OCI-LY7 (cell line): ENCODE results near the gene KLF13. TPM values are rescaled to one million over a fixed set of nuclear protein-coding genes. Genes with fewer than 3 reads are reported as not detected.

ENCODE experiments used
- BruUV-seq: library from RNA; stranded (reverse); fragments of 400-500 nt; replicated peaks from 2 replicates; lab custom pipeline; 2021; lab: Mats Ljungman, UMichigan
- CTCF ChIA-PET: fragments of 300-600 bp; sonication (Branson Sonifier 250); formaldehyde crosslinking; loops from one replicate; lab custom pipeline; 2022; ENCODE audit warnings: antibody characterized with exemption; ENCODE audit not compliant: unreplicated experiment; lab: Charles Lee
- POLR2A ChIA-PET: fragments of 300-600 bp; sonication (Branson Sonifier 250); formaldehyde crosslinking; loops from one replicate; lab custom pipeline; 2022; ENCODE audit warnings: antibody characterized with exemption; lab: Charles Lee
- DNase-seq: peaks from one replicate; pipeline ENCODE4 v3.0.0-alpha.2; 2015; ENCODE audit warnings: low spot score
- H2AFZ ChIP-seq: fragments of 200-600 bp; sonication (generic), shearing (Covaris generic); 2 replicates; pipeline ENCODE4 v1.6.1; 2014; ENCODE audit warnings: mild to moderate bottlenecking, antibody characterized with exemption, low read length, moderate library complexity
- H3K27ac ChIP-seq: fragments of 200-600 bp; sonication (generic); 2 replicates; pipeline ENCODE4 v1.5.1; 2014; ENCODE audit warnings: mixed run types, low read depth, mild to moderate bottlenecking, moderate library complexity, low read length, inconsistent platforms; ENCODE audit not compliant: poor library complexity, severe bottlenecking
- H3K36me3 ChIP-seq: fragments of 200-600 bp; sonication (generic); 2 replicates; pipeline ENCODE4 v1.6.1; 2014; ENCODE audit warnings: mild to moderate bottlenecking, antibody characterized with exemption, low read length, moderate library complexity, mixed read lengths; ENCODE audit not compliant: insufficient read depth
- H3K4me1 ChIP-seq: fragments of 200-600 bp; sonication (generic); 2 replicates; pipeline ENCODE4 v1.5.1; 2014; ENCODE audit warnings: mild to moderate bottlenecking, low read length; ENCODE audit not compliant: insufficient read depth, poor library complexity, severe bottlenecking
- H3K4me2 ChIP-seq: fragments of 200-600 bp; sonication (generic); 2 replicates; pipeline ENCODE4 v1.6.1; 2014; ENCODE audit warnings: mild to moderate bottlenecking, low read length
- H3K4me3 ChIP-seq: fragments of 200-600 bp; sonication (generic); 2 replicates; pipeline ENCODE4 v1.5.1; 2014; ENCODE audit warnings: mild to moderate bottlenecking, low read depth, low read length; ENCODE audit not compliant: poor library complexity, severe bottlenecking
- H3K79me2 ChIP-seq: fragments of 200-600 bp; sonication (generic); 2 replicates; pipeline ENCODE4 v1.6.1; 2016; ENCODE audit warnings: low read depth, mild to moderate bottlenecking, low read length, moderate library complexity, mixed read lengths; ENCODE audit not compliant: insufficient read depth
- H3K9me2 ChIP-seq: fragments of 200-600 bp; sonication (generic); 2 replicates; pipeline ENCODE4 v1.6.1; 2016; ENCODE audit warnings: mild to moderate bottlenecking, low read length, mixed read lengths; ENCODE audit not compliant: insufficient read depth
- H3K9me3 ChIP-seq: fragments of 200-600 bp; sonication (generic); 2 replicates; pipeline ENCODE4 v1.6.1; 2014; ENCODE audit warnings: mild to moderate bottlenecking, mixed run types, low read length, mixed read lengths
- H4K20me1 ChIP-seq: fragments of 200-600 bp; sonication (generic); 2 replicates; pipeline ENCODE4 v1.6.1; 2014; ENCODE audit warnings: mild to moderate bottlenecking, antibody characterized with exemption, low read length, moderate library complexity, mixed read lengths; ENCODE audit not compliant: insufficient read depth
- EZH2phosphoT487 ChIP-seq: fragments of 200-600 bp; sonication (generic); IDR thresholded peaks from 2 replicates; pipeline ENCODE4 v1.6.1; 2018; ENCODE audit warnings: low read depth, borderline replicate concordance, mild to moderate bottlenecking, mixed run types, antibody characterized with exemption, low read length, moderate library complexity, mixed read lengths
- intact Hi-C: fragments of 100-400 bp; cut with micrococcal nuclease; formaldehyde crosslinking; loops from one replicate; pipeline ENCODE4 v1.10.0; 2022; ENCODE audit not compliant: unreplicated experiment
- total RNA-seq, 2 experiments: library from RNA; depleted of rRNA in 1 of 2; stranded (reverse); fragments of >200 nt in 1 of 2; shearing (Covaris generic) in 1 of 2; gene quantifications; 2 replicates each; pipeline ENCODE4 v1.2.3, GENCODE V29; 2014 to 2022
- TF ChIP-seq, protein P1 (sequence below): fragments of 200-600 bp; sonication (generic); conservative IDR thresholded peaks from 2 replicates; pipeline ENCODE4 v1.5.1; 2014; ENCODE audit warnings: mild to moderate bottlenecking, antibody characterized with exemption, low read length, moderate library complexity, mixed read lengths

KLF13 gene
- total RNA-seq, 2 experiments from 2014 or later: 63.2 to 64.6 TPM

DNA sequence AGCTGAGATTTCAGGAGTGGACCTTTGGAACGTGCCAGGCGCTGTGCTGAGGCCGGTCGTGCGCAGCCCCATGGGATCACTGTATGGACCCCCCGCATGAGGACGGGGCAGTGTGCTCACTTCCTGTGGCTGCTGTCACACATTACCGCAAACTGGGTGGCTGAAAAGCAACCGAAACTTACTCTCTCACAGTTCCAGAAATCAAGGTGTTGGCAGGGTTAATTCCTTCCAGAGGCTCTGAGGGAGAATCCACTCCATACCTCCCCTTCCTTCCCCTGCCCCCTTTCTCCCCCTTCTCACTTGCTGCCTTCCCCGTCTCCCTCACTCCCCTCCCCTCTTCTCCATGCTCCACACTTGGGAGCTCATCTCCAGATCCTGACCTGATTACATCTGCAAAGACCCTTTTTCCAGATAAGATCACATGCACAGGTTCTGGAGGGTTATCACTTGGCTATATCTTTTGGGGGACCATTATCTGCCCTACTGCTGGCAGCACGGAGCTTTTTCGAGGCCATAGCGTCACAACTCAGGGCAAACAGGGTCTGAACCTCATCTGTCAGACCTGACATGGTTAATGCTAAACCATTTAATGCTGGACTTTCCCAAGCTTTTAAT is 41.2 kb downstream of the KLF13 start:
- no peak overlapping the region for H2AFZ ChIP-seq
- H3K4me1 ChIP-seq: peaks cover 78% of the 10 kb centered on the region
- intact Hi-C loops: no loop called here
- peak overlapping the region; percentile 70 for H3K4me2 ChIP-seq
- peak overlapping the region; percentile 65 for H3K27ac ChIP-seq
- no peaks in the 10 kb centered on the region for H3K9me2 ChIP-seq
- H3K9me3 ChIP-seq: peaks cover 10% of the 10 kb centered on the region
- peak; percentile 61 for DNase-seq
- CTCF ChIA-PET: interaction anchor here (1.1 kb wide), 1 partner anchor 13 kb away, joined by 9 read pairs; no protein-coding TSS in a partner anchor
- peaks cover 33% of the 10 kb centered on the region for H3K36me3 ChIP-seq
- H3K4me3 ChIP-seq: peak overlapping the region; percentile 10
- peaks cover 83% of the 10 kb centered on the region for H3K79me2 ChIP-seq
- peaks cover 7% of the 10 kb centered on the region; the same call in 1 of the 2 replicates for H4K20me1 ChIP-seq
- TF ChIP-seq EZH2phosphoT487: no peak
- POLR2A ChIA-PET: interaction anchor here (0.6 to 0.8 kb wide), 3 partner anchors 65 to 376 kb away, joined by 3 read pairs; partner anchors contain the start of gene MTMR10
- BruUV-seq: no TSS peak

DNA sequence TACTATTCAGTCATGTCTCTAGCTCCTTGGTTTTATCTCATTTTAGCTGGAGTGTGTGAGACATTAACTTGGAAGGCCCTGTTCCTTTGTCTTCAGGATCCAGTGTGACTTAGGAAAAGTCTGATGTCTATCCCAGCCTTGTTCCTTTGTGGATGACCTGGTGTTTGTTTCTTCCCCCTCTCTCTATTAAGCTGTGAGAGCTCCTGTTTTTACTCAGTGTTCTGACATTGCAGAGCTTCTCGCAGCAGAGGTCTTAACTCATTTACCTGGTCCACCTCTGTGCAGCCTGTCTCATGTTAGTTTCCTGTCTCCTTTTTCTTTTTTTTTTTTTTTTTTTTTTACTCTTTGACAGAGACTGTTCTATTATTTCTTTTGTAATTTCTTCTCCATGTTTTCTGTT is 43.1 kb downstream of the KLF13 start:
- no peak overlapping the region for H2AFZ ChIP-seq
- no peak overlapping the region for H3K4me3 ChIP-seq
- ChIA-PET POLR2A (interaction anchor here (0.5 to 1.0 kb wide), 2 partner anchors 75 to 86 kb away, joined by 3 read pairs; no protein-coding TSS in a partner anchor), CTCF (no interaction called here)
- peaks cover 64% of the 10 kb centered on the region for H3K79me2 ChIP-seq
- no peaks in the 10 kb centered on the region for H3K9me2 ChIP-seq
- no peak for DNase-seq
- peaks cover 51% of the 10 kb centered on the region for H3K36me3 ChIP-seq
- H3K4me1 ChIP-seq: peaks cover 59% of the 10 kb centered on the region
- no peak overlapping the region for H3K27ac ChIP-seq
- H4K20me1 ChIP-seq: peaks cover 7% of the 10 kb centered on the region; the same call in 1 of the 2 replicates
- peak overlapping the region; percentile 37 for H3K4me2 ChIP-seq
- intact Hi-C loops: no loop called here
- peaks cover 10% of the 10 kb centered on the region for H3K9me3 ChIP-seq
- TF ChIP-seq, protein P1, sequence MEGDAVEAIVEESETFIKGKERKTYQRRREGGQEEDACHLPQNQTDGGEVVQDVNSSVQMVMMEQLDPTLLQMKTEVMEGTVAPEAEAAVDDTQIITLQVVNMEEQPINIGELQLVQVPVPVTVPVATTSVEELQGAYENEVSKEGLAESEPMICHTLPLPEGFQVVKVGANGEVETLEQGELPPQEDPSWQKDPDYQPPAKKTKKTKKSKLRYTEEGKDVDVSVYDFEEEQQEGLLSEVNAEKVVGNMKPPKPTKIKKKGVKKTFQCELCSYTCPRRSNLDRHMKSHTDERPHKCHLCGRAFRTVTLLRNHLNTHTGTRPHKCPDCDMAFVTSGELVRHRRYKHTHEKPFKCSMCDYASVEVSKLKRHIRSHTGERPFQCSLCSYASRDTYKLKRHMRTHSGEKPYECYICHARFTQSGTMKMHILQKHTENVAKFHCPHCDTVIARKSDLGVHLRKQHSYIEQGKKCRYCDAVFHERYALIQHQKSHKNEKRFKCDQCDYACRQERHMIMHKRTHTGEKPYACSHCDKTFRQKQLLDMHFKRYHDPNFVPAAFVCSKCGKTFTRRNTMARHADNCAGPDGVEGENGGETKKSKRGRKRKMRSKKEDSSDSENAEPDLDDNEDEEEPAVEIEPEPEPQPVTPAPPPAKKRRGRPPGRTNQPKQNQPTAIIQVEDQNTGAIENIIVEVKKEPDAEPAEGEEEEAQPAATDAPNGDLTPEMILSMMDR: no peak
- TF ChIP-seq EZH2phosphoT487: no peak
- no TSS peak for BruUV-seq

DNA sequence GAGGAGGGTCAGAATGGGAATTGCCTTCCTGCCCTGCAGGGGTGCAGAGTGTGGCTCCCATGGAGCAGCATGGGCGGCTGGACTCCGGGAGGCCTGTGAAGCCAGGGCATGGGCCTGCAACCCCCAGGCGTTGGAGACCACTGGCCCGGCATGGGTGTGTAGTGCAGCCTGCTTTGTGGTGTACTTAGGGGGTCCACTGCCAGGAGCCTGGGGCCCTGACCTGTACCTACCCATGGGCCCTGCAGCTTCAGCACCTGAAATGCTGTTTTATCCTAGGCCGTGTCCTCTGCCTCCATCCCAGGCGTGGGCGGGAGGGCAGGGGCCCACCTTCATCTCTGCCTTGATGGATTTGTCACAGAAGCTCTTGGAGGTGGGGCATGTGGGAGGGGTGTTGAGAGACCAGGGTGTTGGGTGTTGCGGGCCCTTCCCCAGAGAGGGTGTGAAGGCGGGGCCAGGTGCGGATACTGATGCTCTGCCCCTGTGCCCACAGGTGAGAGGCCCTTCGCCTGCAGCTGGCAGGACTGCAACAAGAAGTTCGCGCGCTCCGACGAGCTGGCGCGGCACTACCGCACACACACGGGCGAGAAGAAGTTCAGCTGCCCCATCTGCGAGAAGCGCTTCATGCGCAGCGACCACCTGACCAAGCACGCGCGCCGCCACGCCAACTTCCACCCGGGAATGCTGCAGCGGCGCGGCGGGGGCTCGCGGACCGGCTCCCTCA is 45.0 kb downstream of the KLF13 start:
- no TSS peak for BruUV-seq
- intact Hi-C loops: no loop called here
- ChIA-PET POLR2A (no interaction called here), CTCF (no interaction called here)
- H3K79me2 ChIP-seq: peaks cover 50% of the 10 kb centered on the region
- no peaks in the 10 kb centered on the region for H3K9me2 ChIP-seq
- no peak overlapping the region for H2AFZ ChIP-seq
- H3K4me2 ChIP-seq: no peak overlapping the region
- H3K9me3 ChIP-seq: peaks cover 10% of the 10 kb centered on the region
- DNase-seq: no peak
- peaks cover 69% of the 10 kb centered on the region for H3K36me3 ChIP-seq
- TF ChIP-seq, protein P1: no peak
- TF ChIP-seq EZH2phosphoT487: no peak
- H3K27ac ChIP-seq: no peak overlapping the region
- peaks cover 40% of the 10 kb centered on the region for H3K4me1 ChIP-seq
- H3K4me3 ChIP-seq: no peak overlapping the region
- peaks cover 3% of the 10 kb centered on the region; the same call in 1 of the 2 replicates for H4K20me1 ChIP-seq
